HepG2 (cell line): ENCODE data around the gene TSNAX. TPM values are rescaled to one million over a fixed set of nuclear protein-coding genes. Genes with fewer than 3 reads are reported as not detected.
A peak's percentile ranks its signal among the peaks of the same experiment; 100 is the strongest.

Experiments used
- AGO1 ChIP-seq: fragments of 200-400 bp; formaldehyde crosslinking; IDR thresholded peaks from 2 replicates; pipeline ENCODE4 v1.6.1; 2017; ENCODE audit warnings: mild to moderate bottlenecking, low read depth, low read length, moderate library complexity; ENCODE audit not compliant: poor library complexity, severe bottlenecking
- ARID3A ChIP-seq: IDR thresholded peaks from 2 replicates; pipeline ENCODE4 v1.6.1; 2012; ENCODE audit warnings: low read depth, low read length, improper control_type of control experiment
- FOXK2 ChIP-seq: fragments of 450-650 bp; IDR thresholded peaks from 2 replicates; pipeline ENCODE4 v1.6.1; 2016
- HOMEZ ChIP-seq: IDR thresholded peaks from 2 replicates; pipeline ENCODE4 v1.6.1; 2016; ENCODE audit warnings: low read depth
- NPAS2 ChIP-seq: sonication (generic); formaldehyde crosslinking; IDR thresholded peaks from 2 replicates; pipeline ENCODE4 v1.8.0; 2022; ENCODE audit warnings: mild to moderate bottlenecking, missing genetic modification reagents, borderline replicate concordance
- PRDM15 ChIP-seq: sonication (generic); formaldehyde crosslinking; IDR thresholded peaks from 2 replicates; pipeline ENCODE4 v1.4.0; 2020; ENCODE audit warnings: missing genetic modification reagents
- REXO4 ChIP-seq: sonication (generic); formaldehyde crosslinking; IDR thresholded peaks from 2 replicates; pipeline ENCODE4 v1.8.0; 2022; ENCODE audit warnings: missing genetic modification reagents, mild to moderate bottlenecking, borderline replicate concordance
- RFX5 ChIP-seq: IDR thresholded peaks from 2 replicates; pipeline ENCODE4 v1.6.1; 2011; ENCODE audit warnings: low read depth, low read length, improper control_type of control experiment
- SALL1 ChIP-seq: sonication (generic); formaldehyde crosslinking; IDR thresholded peaks from 2 replicates; pipeline ENCODE4 v1.8.0; 2022; ENCODE audit warnings: mild to moderate bottlenecking, missing genetic modification reagents
- SMYD3 ChIP-seq: sonication (generic); formaldehyde crosslinking; IDR thresholded peaks from 2 replicates; pipeline ENCODE4 v1.8.1; 2023; ENCODE audit warnings: mild to moderate bottlenecking, missing genetic modification reagents
- TBX3 ChIP-seq: fragments of 450-650 bp; IDR thresholded peaks from 2 replicates; pipeline ENCODE4 v1.6.1; 2017; ENCODE audit warnings: antibody characterized with exemption, mild to moderate bottlenecking, inconsistent platforms, borderline replicate concordance
- TFE3 ChIP-seq: IDR thresholded peaks from 2 replicates; pipeline ENCODE4 v1.6.1; 2016
- XRCC5 ChIP-seq: fragments of 200-400 bp; formaldehyde crosslinking; optimal IDR thresholded peaks from 2 replicates; pipeline ENCODE3; 2017; ENCODE audit warnings: mild to moderate bottlenecking, low read length
- ZNF343 ChIP-seq: sonication (generic); formaldehyde crosslinking; IDR thresholded peaks from 2 replicates; pipeline ENCODE4 v1.4.0; 2020; ENCODE audit warnings: mild to moderate bottlenecking, missing genetic modification reagents
- ZNF441 ChIP-seq: sonication (generic); formaldehyde crosslinking; IDR thresholded peaks from 2 replicates; pipeline ENCODE4 v1.7.0; 2021; ENCODE audit warnings: missing genetic modification reagents, borderline replicate concordance
- ZNF512 ChIP-seq: sonication (generic); formaldehyde crosslinking; IDR thresholded peaks from 2 replicates; pipeline ENCODE4 v1.4.0; 2020; ENCODE audit warnings: mild to moderate bottlenecking, missing genetic modification reagents
- ZNF563 ChIP-seq: sonication (generic); formaldehyde crosslinking; IDR thresholded peaks from 2 replicates; pipeline ENCODE4 v1.8.0; 2022; ENCODE audit warnings: mild to moderate bottlenecking, moderate library complexity, missing genetic modification reagents
- ZNF678 ChIP-seq: sonication (generic); formaldehyde crosslinking; IDR thresholded peaks from 2 replicates; pipeline ENCODE4 v1.4.0; 2020; ENCODE audit warnings: mild to moderate bottlenecking, missing genetic modification reagents
- ZNF780A ChIP-seq: sonication (generic); formaldehyde crosslinking; IDR thresholded peaks from 2 replicates; pipeline ENCODE4 v1.8.0; 2022; ENCODE audit warnings: mild to moderate bottlenecking, missing genetic modification reagents, moderate library complexity
- ZNF879 ChIP-seq: sonication (generic); formaldehyde crosslinking; IDR thresholded peaks from 2 replicates; pipeline ENCODE4 v1.8.1; 2023; ENCODE audit warnings: missing genetic modification reagents
- ZZZ3 ChIP-seq: sonication (generic); formaldehyde crosslinking; IDR thresholded peaks from 2 replicates; pipeline ENCODE4 v1.4.0; 2020; ENCODE audit warnings: missing genetic modification reagents, mild to moderate bottlenecking, borderline replicate concordance
- polyA plus RNA-seq, 8 experiments: library from polyadenylated mRNA; depleted of rRNA in 3 of 8; stranded (reverse) in 7 of 8; unstranded in 1 of 8; fragments of >200 nt; fragmentation: Illumina TruSeq in 4 of 8; extraction: Trizol in 4 of 8; gene quantifications; 2 replicates each; pipeline versions ENCODE4 v1.2.1 to v1.2.3, GENCODE V29; 2011 to 2016; ENCODE audit warnings: low read depth in 4 of 8, missing spikeins in 1 of 8, mixed read lengths in 1 of 8; ENCODE audit not compliant: insufficient read depth in 1 of 8
- total RNA-seq, 5 experiments: library from RNA; depleted of rRNA; stranded (reverse); fragments of >200 nt; fragmentation: Illumina TruSeq; extraction: Trizol; gene quantifications; 2 replicates each; pipeline ENCODE4 v1.2.3, GENCODE V29; 2016; ENCODE audit warnings: low read depth in 1 of 5

TSNAX gene
- total and polyA plus RNA-seq, 2 of the 13 experiments (the other 11 are each of a cell fraction or from before 2014, with no cell fraction given) = 13.2 to 46.2 TPM

- TF ChIP-seq SMYD3 (CRISPR knock-in tag) (no peak), ARID3A (0 out of 2 replicates have a peak, but pooled peaks have one; percentile 12), PRDM15 (CRISPR knock-in tag) (no peak), HOMEZ (CRISPR knock-in tag) (0 out of 2 replicates have a peak, but pooled peaks have one; percentile 14), AGO1 (no peak), ZNF879 (CRISPR knock-in tag) (no peak), ZNF343 (CRISPR knock-in tag) (no peak), REXO4 (no peak), RFX5 (no peak), SALL1 (no peak), FOXK2 (no peak), ZNF441 (CRISPR knock-in tag) (no peak), XRCC5 (no peak), NPAS2 (CRISPR knock-in tag) (no peak), ZNF780A (CRISPR knock-in tag) (no peak), TBX3 (no peak), ZNF563 (CRISPR knock-in tag) (no peak), ZZZ3 (CRISPR knock-in tag) (no peak), ZNF678 (CRISPR knock-in tag) (no peak), ZNF512 (CRISPR knock-in tag) (no peak), TFE3 (peak; percentile 92)
Measured at GRCh38 chr1:231512147-231512698, 16.2 kb upstream of the TSNAX start (continued).
